SK-N-SH (cell line): ENCODE results near the gene ARRDC3. TPM values are rescaled to one million over a fixed set of nuclear protein-coding genes. Genes with fewer than 3 reads are reported as not detected.

Source experiments
- CTCF ChIA-PET: fragments of 300-600, 350-600 bp; formaldehyde crosslinking; extraction: SDS; loops from one replicate; lab custom pipeline; 2021; lab: Yijun Ruan, JAX
- POLR2A ChIA-PET: fragments of 350-600 bp; sonication (Branson Sonifier 250); formaldehyde crosslinking; extraction: SDS; loops from one replicate; lab custom pipeline; 2020; ENCODE audit warnings: antibody characterized with exemption, inconsistent platforms; lab: Yijun Ruan, JAX
- DNase-seq: peaks from one replicate; pipeline ENCODE4 v3.0.0; 2012
- H2AFZ ChIP-seq: fragments of 200-600 bp; sonication (generic); 2 replicates; pipeline ENCODE4 v1.8.1; 2016; ENCODE audit warnings: antibody characterized with exemption, mild to moderate bottlenecking, low read depth
- H3F3A ChIP-seq: fragments of 200-600 bp; sonication (generic); replicated peaks from 2 replicates; pipeline ENCODE3; 2016; ENCODE audit warnings: antibody characterized with exemption, mild to moderate bottlenecking; ENCODE audit not compliant: insufficient read depth
- H3K27ac ChIP-seq, 2 experiments: fragments of 200-500 bp in 1 of 2; fragments of 200-600 bp in 1 of 2; sonication (Bioruptor generic) in 1 of 2; sonication (generic), shearing (Covaris generic) in 1 of 2; 2 replicates each; pipeline versions ENCODE4 v1.5.1 to v1.6.1; 2014 to 2016; ENCODE audit warnings: low read depth in 2 of 2, inconsistent platforms in 1 of 2, low read length in 1 of 2, mild to moderate bottlenecking in 1 of 2, mixed read lengths in 1 of 2
- H3K27me3 ChIP-seq: fragments of 200-600 bp; sonication (generic), shearing (Covaris generic); 2 replicates; pipeline ENCODE4 v1.6.1; 2016; ENCODE audit warnings: mixed run types; ENCODE audit not compliant: insufficient read depth
- H3K36me3 ChIP-seq, 2 experiments: fragments of 200-500 bp in 1 of 2; fragments of 200-600 bp in 1 of 2; sonication (Bioruptor generic) in 1 of 2; sonication (generic) in 1 of 2; replicated peaks in 1 of 2; 2 replicates each; pipeline versions ENCODE3 to v1.5.1; 2014 to 2016; ENCODE audit warnings: low read length in 1 of 2, mild to moderate bottlenecking in 1 of 2; ENCODE audit not compliant: insufficient read depth in 2 of 2, control insufficient read depth in 1 of 2
- H3K4me1 ChIP-seq, 2 experiments: fragments of 200-500 bp in 1 of 2; fragments of 200-600 bp in 1 of 2; sonication (Bioruptor generic) in 1 of 2; sonication (generic), shearing (Covaris generic) in 1 of 2; 2 replicates each; pipeline versions ENCODE4 v1.5.1 to v1.6.1; 2014 to 2016; ENCODE audit warnings: low read depth in 1 of 2, low read length in 1 of 2, mixed run types in 1 of 2; ENCODE audit not compliant: insufficient read depth in 2 of 2, control insufficient read depth in 1 of 2
- H3K4me2 ChIP-seq: fragments of 200-600 bp; sonication (generic), shearing (Covaris generic); 2 replicates; pipeline ENCODE4 v1.6.1; 2017; ENCODE audit warnings: mixed run types
- H3K4me3 ChIP-seq, 2 experiments: fragments of 200-500 bp in 1 of 2; fragments of 200-600 bp in 1 of 2; sonication (Bioruptor generic) in 1 of 2; sonication (generic), shearing (Covaris generic) in 1 of 2; 2 replicates each; pipeline versions ENCODE4 v1.5.1 to v1.8.1; 2014 to 2016; ENCODE audit warnings: low read depth in 2 of 2, inconsistent platforms in 1 of 2, low read length in 1 of 2, mild to moderate bottlenecking in 1 of 2, mixed read lengths in 1 of 2, moderate library complexity in 1 of 2
- H3K79me2 ChIP-seq: fragments of 200-600 bp; sonication (generic); 2 replicates; pipeline ENCODE4 v1.8.1; 2017; ENCODE audit warnings: mild to moderate bottlenecking; ENCODE audit not compliant: insufficient read depth
- H3K9ac ChIP-seq: fragments of 200-600 bp; sonication (generic); 2 replicates; pipeline ENCODE4 v1.6.1; 2017; ENCODE audit warnings: mixed run types
- H3K9me2 ChIP-seq: fragments of 200-600 bp; sonication (generic); 2 replicates; pipeline ENCODE4 v1.6.1; 2017; ENCODE audit warnings: mixed run types
- H3K9me3 ChIP-seq: fragments of 200-600 bp; sonication (generic); 2 replicates; pipeline ENCODE4 v1.6.1; 2017; ENCODE audit warnings: mixed run types, mild to moderate bottlenecking, moderate library complexity
- H4K20me1 ChIP-seq: fragments of 200-600 bp; sonication (generic); 2 replicates; pipeline ENCODE4 v1.6.1; 2017; ENCODE audit warnings: mild to moderate bottlenecking, mixed run types; ENCODE audit not compliant: insufficient read depth
- CHD2 ChIP-seq: fragments of 150-350 bp; IDR thresholded peaks from 2 replicates; pipeline ENCODE4 v1.6.1; 2018; ENCODE audit warnings: low read length; ENCODE audit not compliant: partially characterized antibody
- EZH2phosphoT487 ChIP-seq: fragments of 200-600 bp; sonication (generic); IDR thresholded peaks from 2 replicates; pipeline ENCODE4 v1.6.1; 2017; ENCODE audit warnings: low read depth, mixed run types, mild to moderate bottlenecking, antibody characterized with exemption, moderate library complexity, borderline replicate concordance
- POLR2AphosphoS5 ChIP-seq: IDR thresholded peaks from 2 replicates; pipeline ENCODE4 v1.6.1; 2012; ENCODE audit warnings: low read depth, low read length
- RAD21 ChIP-seq: IDR thresholded peaks from 2 replicates; pipeline ENCODE4 v1.6.1; 2012; ENCODE audit warnings: mild to moderate bottlenecking, low read length
- SIN3A ChIP-seq: IDR thresholded peaks from 2 replicates; pipeline ENCODE4 v1.6.1; 2012; ENCODE audit warnings: low read depth, mild to moderate bottlenecking, low read length, moderate library complexity, borderline replicate concordance
- USF2 ChIP-seq: fragments of 150-350 bp; IDR thresholded peaks from 2 replicates; pipeline ENCODE4 v1.6.1; 2017; ENCODE audit warnings: antibody characterized with exemption, low read length, low read depth, borderline replicate concordance
- WGBS: methylation state at CpG from one replicate; pipeline ENCODE4 v1.1.6; 2017; ENCODE audit warnings: low lambda C conversion rate; 5-methylcytosine and 5-hydroxymethylcytosine counted together
- polyA plus RNA-seq, 3 experiments: library from polyadenylated mRNA; depleted of rRNA; stranded (reverse); fragments of >200 nt; gene quantifications; 2 replicates each; pipeline ENCODE4 v1.2.3, GENCODE V29; 2012
- TF ChIP-seq, protein P1 (sequence below): IDR thresholded peaks from 2 replicates; pipeline ENCODE4 v1.6.1; 2012; ENCODE audit warnings: mild to moderate bottlenecking, low read depth, low read length, moderate library complexity
- TF ChIP-seq, protein P2 (sequence below): fragments of 200-600 bp; sonication (generic); IDR thresholded peaks from 2 replicates; pipeline ENCODE4 v1.6.1; 2017; ENCODE audit warnings: antibody characterized with exemption, mild to moderate bottlenecking, moderate library complexity

The ARRDC3 gene
- polyA plus RNA-seq, 1 of the 3 experiments (the other 2 are of a cell fraction) = 26.0 TPM

- Histone ChIP-seq H3K79me2 (peaks cover 96% of the 10 kb centered on the region), H3K9me3 (no peaks in the 10 kb centered on the region), H3K4me1 (peaks cover 15 to 35% of the 10 kb centered on the region in 2 experiments), H3K27me3 (no peaks in the 10 kb centered on the region), H3K4me2 (no peak overlapping the region), H3K9ac (no peak overlapping the region), H2AFZ (no peak overlapping the region), H3K9me2 (0 out of 2 replicates have a peak, but pooled peaks cover 3% of the 10 kb centered on the region), H3K27ac (peak overlapping the region; percentile 6 to 49; a peak in 2 of 4 replicates), H3K36me3 (peaks cover 86 to 89% of the 10 kb centered on the region in 2 experiments), H3K4me3 (no peak overlapping the region), H4K20me1 (peaks cover 74% of the 10 kb centered on the region), H3F3A (peaks cover 55% of the 10 kb centered on the region)
- ChIA-PET POLR2A (interaction anchor here (1.6 to 1.7 kb wide), 2 partner anchors 8 to 21 kb away, joined by 5 to 6 read pairs; partner anchors contain the start of gene ARRDC3), CTCF (interaction anchor here (0.8 to 4.3 kb wide), 4 partner anchors 10 to 443 kb away, joined by 3 to 17 read pairs (median 4); no protein-coding TSS in a partner anchor)
- TF ChIP-seq EZH2phosphoT487 (no peak), USF2 (no peak), RAD21 (no peak), SIN3A (no peak)
- 95% methylated on average over 6 of the region's 6 CpGs for WGBS
- DNase-seq = no peak
Observed at GRCh38 chr5:91374893-91375520, 8.1 kb downstream of the ARRDC3 start.

- Histone ChIP-seq H4K20me1 (peaks cover 88% of the 10 kb centered on the region), H2AFZ (no peak overlapping the region)
- CTCF ChIA-PET = interaction anchor here (1.2 to 4.3 kb wide), 2 partner anchors 11 to 58 kb away, joined by 3 to 17 read pairs; no protein-coding TSS in a partner anchor
Observed at GRCh38 chr5:91373600-91373999, 9.5 kb downstream of the ARRDC3 start.

More at GRCh38 chr5:91373600-91373999, 9.5 kb downstream of the ARRDC3 start:
- peak overlapping the region; percentile 22 to 49; a peak in 2 of 4 replicates for H3K27ac ChIP-seq
- TF ChIP-seq CHD2 (no peak), POLR2AphosphoS5 (no peak)
- TF ChIP-seq, protein P1, sequence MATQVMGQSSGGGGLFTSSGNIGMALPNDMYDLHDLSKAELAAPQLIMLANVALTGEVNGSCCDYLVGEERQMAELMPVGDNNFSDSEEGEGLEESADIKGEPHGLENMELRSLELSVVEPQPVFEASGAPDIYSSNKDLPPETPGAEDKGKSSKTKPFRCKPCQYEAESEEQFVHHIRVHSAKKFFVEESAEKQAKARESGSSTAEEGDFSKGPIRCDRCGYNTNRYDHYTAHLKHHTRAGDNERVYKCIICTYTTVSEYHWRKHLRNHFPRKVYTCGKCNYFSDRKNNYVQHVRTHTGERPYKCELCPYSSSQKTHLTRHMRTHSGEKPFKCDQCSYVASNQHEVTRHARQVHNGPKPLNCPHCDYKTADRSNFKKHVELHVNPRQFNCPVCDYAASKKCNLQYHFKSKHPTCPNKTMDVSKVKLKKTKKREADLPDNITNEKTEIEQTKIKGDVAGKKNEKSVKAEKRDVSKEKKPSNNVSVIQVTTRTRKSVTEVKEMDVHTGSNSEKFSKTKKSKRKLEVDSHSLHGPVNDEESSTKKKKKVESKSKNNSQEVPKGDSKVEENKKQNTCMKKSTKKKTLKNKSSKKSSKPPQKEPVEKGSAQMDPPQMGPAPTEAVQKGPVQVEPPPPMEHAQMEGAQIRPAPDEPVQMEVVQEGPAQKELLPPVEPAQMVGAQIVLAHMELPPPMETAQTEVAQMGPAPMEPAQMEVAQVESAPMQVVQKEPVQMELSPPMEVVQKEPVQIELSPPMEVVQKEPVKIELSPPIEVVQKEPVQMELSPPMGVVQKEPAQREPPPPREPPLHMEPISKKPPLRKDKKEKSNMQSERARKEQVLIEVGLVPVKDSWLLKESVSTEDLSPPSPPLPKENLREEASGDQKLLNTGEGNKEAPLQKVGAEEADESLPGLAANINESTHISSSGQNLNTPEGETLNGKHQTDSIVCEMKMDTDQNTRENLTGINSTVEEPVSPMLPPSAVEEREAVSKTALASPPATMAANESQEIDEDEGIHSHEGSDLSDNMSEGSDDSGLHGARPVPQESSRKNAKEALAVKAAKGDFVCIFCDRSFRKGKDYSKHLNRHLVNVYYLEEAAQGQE = no peak
- TF ChIP-seq, protein P2, sequence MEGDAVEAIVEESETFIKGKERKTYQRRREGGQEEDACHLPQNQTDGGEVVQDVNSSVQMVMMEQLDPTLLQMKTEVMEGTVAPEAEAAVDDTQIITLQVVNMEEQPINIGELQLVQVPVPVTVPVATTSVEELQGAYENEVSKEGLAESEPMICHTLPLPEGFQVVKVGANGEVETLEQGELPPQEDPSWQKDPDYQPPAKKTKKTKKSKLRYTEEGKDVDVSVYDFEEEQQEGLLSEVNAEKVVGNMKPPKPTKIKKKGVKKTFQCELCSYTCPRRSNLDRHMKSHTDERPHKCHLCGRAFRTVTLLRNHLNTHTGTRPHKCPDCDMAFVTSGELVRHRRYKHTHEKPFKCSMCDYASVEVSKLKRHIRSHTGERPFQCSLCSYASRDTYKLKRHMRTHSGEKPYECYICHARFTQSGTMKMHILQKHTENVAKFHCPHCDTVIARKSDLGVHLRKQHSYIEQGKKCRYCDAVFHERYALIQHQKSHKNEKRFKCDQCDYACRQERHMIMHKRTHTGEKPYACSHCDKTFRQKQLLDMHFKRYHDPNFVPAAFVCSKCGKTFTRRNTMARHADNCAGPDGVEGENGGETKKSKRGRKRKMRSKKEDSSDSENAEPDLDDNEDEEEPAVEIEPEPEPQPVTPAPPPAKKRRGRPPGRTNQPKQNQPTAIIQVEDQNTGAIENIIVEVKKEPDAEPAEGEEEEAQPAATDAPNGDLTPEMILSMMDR = no peak
- 99% methylated on average over 5 of the region's 5 CpGs for WGBS
- POLR2A ChIA-PET = interaction anchor here (0.7 to 1.6 kb wide), 2 partner anchors 9 to 22 kb away, joined by 3 to 6 read pairs; partner anchors contain the start of gene ARRDC3
- H3K4me3 ChIP-seq = no peak overlapping the region
- no peaks in the 10 kb centered on the region for H3K9me3 ChIP-seq
- H3F3A ChIP-seq = peaks cover 59% of the 10 kb centered on the region
- H3K27me3 ChIP-seq = no peaks in the 10 kb centered on the region
- H3K4me1 ChIP-seq = peaks cover 15 to 35% of the 10 kb centered on the region in 2 experiments
- H3K9ac ChIP-seq = no peak overlapping the region
- peaks cover 96% of the 10 kb centered on the region for H3K79me2 ChIP-seq
- H3K4me2 ChIP-seq = no peak overlapping the region
- H3K36me3 ChIP-seq = peaks cover 98 to 100% of the 10 kb centered on the region in 2 experiments
- no peak for DNase-seq
- H3K9me2 ChIP-seq = 0 out of 2 replicates have a peak, but pooled peaks cover 3% of the 10 kb centered on the region
